ENCODE measurements around the gene SCARF1. TPM values are rescaled to one million over a fixed set of nuclear protein-coding genes. Genes with fewer than 3 reads are reported as not detected.

Gene SCARF1
- total RNA-seq, 1 donor from 2014 or later, result 10.9 TPM

GRCh38 chr17:1608676-1609075 is 36.9 kb downstream of the SCARF1 start:
- DNase-seq (ENCODE audit: low spot score), result no peak

GRCh38 chr17:1607971-1608320 is 37.6 kb downstream of the SCARF1 start:
- DNase-seq (ENCODE audit: low spot score), result no peak
- intact Hi-C loops (cut with DNase I), result no loop called here

More at GRCh38 chr17:1608676-1609075, 36.9 kb downstream of the SCARF1 start:
- intact Hi-C loops (cut with DNase I), result no loop called here

- no peak for DNase-seq (ENCODE audit: low spot score)
- intact Hi-C loops (cut with DNase I), result no loop called here
Measured at GRCh38 chr17:1606352-1606985, 39.1 kb downstream of the SCARF1 start.

- no peak for DNase-seq (ENCODE audit: low spot score)
- intact Hi-C loops (cut with DNase I), result no loop called here
Measured at GRCh38 chr17:1605681-1606351, 39.7 kb downstream of the SCARF1 start.

- DNase-seq (ENCODE audit: low spot score), result no peak
- intact Hi-C loops (cut with DNase I), result no loop called here
Measured at GRCh38 chr17:1604831-1605528, 40.6 kb downstream of the SCARF1 start.

- no peak for DNase-seq (ENCODE audit: low spot score)
- intact Hi-C loops (cut with DNase I), result no loop called here
Measured at GRCh38 chr17:1601571-1601970, 44.0 kb downstream of the SCARF1 start.

GRCh38 chr17:1598399-1599095 is 47.0 kb downstream of the SCARF1 start:
- no peak for DNase-seq (ENCODE audit: low spot score)

GRCh38 chr17:1597861-1598342 is 47.6 kb downstream of the SCARF1 start:
- no peak for DNase-seq (ENCODE audit: low spot score)
- intact Hi-C loops (cut with DNase I), result no loop called here

More at GRCh38 chr17:1598399-1599095, 47.0 kb downstream of the SCARF1 start:
- intact Hi-C loops (cut with DNase I), result no loop called here

GRCh38 chr17:1593630-1593931 is 52.0 kb downstream of the SCARF1 start:
- DNase-seq (ENCODE audit: low spot score), result no peak
- intact Hi-C loops (cut with DNase I), result no loop called here

- intact Hi-C loops (cut with DNase I), result no loop called here
- DNase-seq (ENCODE audit: low spot score), result no peak
Measured at GRCh38 chr17:1592751-1593629, 52.5 kb downstream of the SCARF1 start.

GRCh38 chr17:1591474-1592090 is 54.0 kb downstream of the SCARF1 start:
- no peak for DNase-seq (ENCODE audit: low spot score)
- intact Hi-C loops (cut with DNase I), result no loop called here

- no peak for DNase-seq (ENCODE audit: low spot score)
- intact Hi-C loops (cut with DNase I), result no loop called here
Measured at GRCh38 chr17:1590747-1591473, 54.6 kb downstream of the SCARF1 start.

- DNase-seq (ENCODE audit: low spot score), result no peak
- intact Hi-C loops (cut with DNase I), result no loop called here
Measured at GRCh38 chr17:1590029-1590746, 55.3 kb downstream of the SCARF1 start.

- DNase-seq (ENCODE audit: low spot score), result no peak
- intact Hi-C loops (cut with DNase I), result no loop called here
Measured at GRCh38 chr17:1588821-1589585, 56.5 kb downstream of the SCARF1 start.

GRCh38 chr17:1584167-1584566 is 61.4 kb downstream of the SCARF1 start:
- no peak for DNase-seq (ENCODE audit: low spot score)
- intact Hi-C loops (cut with DNase I), result no loop called here
